ENCODE results near the gene PRKCQ. TPM values are rescaled to one million over a fixed set of nuclear protein-coding genes. Genes with fewer than 3 reads are reported as not detected.

The PRKCQ gene
- total RNA-seq, 1 donor from 2014 or later: 2.3 TPM

DNA sequence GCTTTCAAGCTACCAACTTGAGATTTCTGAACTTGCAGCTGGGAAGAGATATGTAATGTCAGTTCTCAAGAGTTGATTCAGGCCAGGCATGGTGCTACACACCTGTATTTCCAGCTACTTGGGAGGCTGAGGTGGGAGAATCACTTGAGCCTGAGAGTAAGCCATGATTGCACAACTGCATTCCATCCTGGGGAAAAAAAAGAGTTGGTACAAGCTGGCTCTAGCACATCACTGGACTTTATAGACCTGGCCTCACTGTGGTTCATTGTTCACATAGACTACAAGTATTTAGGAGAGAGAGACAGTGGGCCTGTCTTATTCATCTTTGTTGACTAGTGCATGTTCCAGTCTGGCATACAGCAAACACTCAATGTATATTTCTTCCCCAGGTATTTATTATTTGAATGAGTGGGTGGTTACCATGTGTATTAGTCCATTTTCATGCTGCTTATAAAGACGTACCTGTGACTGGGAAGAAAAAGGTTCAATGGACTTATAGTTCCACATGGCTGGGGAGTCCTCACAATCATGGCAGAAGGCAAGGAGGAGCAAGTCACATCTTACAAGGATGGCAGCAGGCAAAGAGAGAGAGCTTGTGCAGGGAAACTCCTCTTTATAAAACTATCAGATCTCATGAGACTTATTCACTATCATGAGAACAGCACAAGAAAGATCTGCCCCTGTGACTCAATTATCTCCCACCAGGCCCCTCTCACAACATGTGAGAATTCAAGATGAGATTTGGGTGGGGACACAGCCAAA lies 200.9 kb downstream of the PRKCQ start:
- no peak overlapping the region for H3K4me3 Mint-ChIP-seq
- TF ChIP-seq, protein P1, sequence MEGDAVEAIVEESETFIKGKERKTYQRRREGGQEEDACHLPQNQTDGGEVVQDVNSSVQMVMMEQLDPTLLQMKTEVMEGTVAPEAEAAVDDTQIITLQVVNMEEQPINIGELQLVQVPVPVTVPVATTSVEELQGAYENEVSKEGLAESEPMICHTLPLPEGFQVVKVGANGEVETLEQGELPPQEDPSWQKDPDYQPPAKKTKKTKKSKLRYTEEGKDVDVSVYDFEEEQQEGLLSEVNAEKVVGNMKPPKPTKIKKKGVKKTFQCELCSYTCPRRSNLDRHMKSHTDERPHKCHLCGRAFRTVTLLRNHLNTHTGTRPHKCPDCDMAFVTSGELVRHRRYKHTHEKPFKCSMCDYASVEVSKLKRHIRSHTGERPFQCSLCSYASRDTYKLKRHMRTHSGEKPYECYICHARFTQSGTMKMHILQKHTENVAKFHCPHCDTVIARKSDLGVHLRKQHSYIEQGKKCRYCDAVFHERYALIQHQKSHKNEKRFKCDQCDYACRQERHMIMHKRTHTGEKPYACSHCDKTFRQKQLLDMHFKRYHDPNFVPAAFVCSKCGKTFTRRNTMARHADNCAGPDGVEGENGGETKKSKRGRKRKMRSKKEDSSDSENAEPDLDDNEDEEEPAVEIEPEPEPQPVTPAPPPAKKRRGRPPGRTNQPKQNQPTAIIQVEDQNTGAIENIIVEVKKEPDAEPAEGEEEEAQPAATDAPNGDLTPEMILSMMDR (IDR thresholded peaks at IDR 0.05; ENCODE audit: unreplicated experiment): no peak
- DNase-seq (ENCODE audit: low spot score in 2 of 2, unreplicated experiment in 2 of 2): no peak
- no peaks in the 10 kb centered on the region for H3K27me3 Mint-ChIP-seq (ENCODE audit: low read depth)
- no peaks in the 10 kb centered on the region for H3K4me1 Mint-ChIP-seq
- H3K27ac Mint-ChIP-seq: no peak overlapping the region
- H3K36me3 Mint-ChIP-seq: peaks cover 18% of the 10 kb centered on the region
- peaks cover 38% of the 10 kb centered on the region for H3K9me3 Mint-ChIP-seq
